Measurements from ENCODE around the gene SLC38A3. TPM values are rescaled to one million over a fixed set of nuclear protein-coding genes. Genes with fewer than 3 reads are reported as not detected.

Gene SLC38A3
- total RNA-seq, 1 donor from 2014 or later, result 43.5 TPM

DNA sequence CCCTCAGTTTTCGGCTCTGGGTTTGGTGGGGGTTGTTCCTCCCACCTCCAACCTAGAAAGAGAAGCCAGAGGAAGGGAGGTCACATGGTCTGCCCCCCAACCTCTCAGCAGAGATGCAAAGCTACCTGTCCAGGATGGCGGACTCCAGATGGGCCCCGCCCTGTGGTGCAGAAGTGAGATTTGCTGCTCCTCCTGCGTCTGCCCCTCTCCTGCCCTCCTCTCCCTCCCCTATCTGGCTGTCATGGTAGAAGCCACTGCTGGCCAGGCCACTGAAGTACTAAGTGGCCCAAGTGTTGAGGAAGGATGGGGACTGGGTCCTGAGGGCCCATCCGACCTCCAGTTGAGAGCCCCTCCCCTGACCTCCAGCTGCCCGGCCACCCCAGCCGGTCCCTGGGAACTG, 61.8 kb downstream of the SLC38A3 start:
- Mint-ChIP-seq H3K27ac (peak overlapping the region; percentile 59), H3K27me3 (peaks cover 3% of the 10 kb centered on the region), H3K9me3 (ENCODE audit: low read depth) (no peaks in the 10 kb centered on the region), H3K4me3 (ENCODE audit: low read depth) (no peak overlapping the region), H3K4me1 (ENCODE audit: low read depth) (peaks cover 41% of the 10 kb centered on the region), H3K36me3 (ENCODE audit: insufficient read depth) (no peaks in the 10 kb centered on the region)
- DNase-seq (ENCODE audit: low spot score, unreplicated experiment), result no peak
- TF ChIP-seq, protein P1, sequence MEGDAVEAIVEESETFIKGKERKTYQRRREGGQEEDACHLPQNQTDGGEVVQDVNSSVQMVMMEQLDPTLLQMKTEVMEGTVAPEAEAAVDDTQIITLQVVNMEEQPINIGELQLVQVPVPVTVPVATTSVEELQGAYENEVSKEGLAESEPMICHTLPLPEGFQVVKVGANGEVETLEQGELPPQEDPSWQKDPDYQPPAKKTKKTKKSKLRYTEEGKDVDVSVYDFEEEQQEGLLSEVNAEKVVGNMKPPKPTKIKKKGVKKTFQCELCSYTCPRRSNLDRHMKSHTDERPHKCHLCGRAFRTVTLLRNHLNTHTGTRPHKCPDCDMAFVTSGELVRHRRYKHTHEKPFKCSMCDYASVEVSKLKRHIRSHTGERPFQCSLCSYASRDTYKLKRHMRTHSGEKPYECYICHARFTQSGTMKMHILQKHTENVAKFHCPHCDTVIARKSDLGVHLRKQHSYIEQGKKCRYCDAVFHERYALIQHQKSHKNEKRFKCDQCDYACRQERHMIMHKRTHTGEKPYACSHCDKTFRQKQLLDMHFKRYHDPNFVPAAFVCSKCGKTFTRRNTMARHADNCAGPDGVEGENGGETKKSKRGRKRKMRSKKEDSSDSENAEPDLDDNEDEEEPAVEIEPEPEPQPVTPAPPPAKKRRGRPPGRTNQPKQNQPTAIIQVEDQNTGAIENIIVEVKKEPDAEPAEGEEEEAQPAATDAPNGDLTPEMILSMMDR (IDR thresholded peaks at IDR 0.05; ENCODE audit: unreplicated experiment), result no peak

DNA sequence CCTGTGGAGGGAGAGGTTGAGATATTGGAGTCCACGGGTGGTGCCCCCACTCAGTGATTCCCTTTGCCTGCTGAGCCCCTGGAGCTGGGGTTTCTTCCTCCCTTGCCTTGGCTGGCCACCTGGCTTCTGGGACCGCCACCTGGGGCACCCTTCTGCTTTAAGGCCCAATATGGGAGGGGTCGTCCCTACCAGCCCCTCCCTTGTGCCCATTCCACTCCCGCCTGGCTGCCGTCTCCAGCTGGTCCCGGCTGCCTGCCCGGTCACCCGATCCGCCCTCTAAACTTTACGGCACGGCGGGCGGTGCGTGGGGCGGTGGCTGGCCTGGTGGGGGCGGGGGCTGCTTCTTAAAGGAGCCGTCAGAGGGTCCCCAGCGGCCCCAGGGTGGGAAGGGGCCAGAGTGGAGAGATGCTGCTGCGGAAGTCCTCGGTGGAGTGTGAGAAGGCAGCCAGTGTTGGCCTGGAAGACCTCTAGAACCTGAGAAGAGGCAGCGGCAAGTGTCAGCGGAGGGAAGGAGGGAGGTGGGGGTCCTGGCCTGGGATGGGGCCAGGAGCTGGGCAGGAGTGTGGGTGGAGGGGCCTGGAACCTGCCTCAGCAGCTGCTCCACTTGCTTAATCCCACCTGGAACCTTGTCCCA, 62.3 kb downstream of the SLC38A3 start:
- Mint-ChIP-seq H3K4me3 (ENCODE audit: low read depth) (peak overlapping the region; percentile 41), H3K4me1 (ENCODE audit: low read depth) (peaks cover 41% of the 10 kb centered on the region), H3K27ac (peak overlapping the region; percentile 59), H3K9me3 (ENCODE audit: low read depth) (no peaks in the 10 kb centered on the region), H3K36me3 (ENCODE audit: insufficient read depth) (no peaks in the 10 kb centered on the region), H3K27me3 (peaks cover 3% of the 10 kb centered on the region)
- no peak for DNase-seq (ENCODE audit: low spot score, unreplicated experiment)
- TF ChIP-seq, protein P1 (IDR thresholded peaks at IDR 0.05; ENCODE audit: unreplicated experiment), result no peak

DNA sequence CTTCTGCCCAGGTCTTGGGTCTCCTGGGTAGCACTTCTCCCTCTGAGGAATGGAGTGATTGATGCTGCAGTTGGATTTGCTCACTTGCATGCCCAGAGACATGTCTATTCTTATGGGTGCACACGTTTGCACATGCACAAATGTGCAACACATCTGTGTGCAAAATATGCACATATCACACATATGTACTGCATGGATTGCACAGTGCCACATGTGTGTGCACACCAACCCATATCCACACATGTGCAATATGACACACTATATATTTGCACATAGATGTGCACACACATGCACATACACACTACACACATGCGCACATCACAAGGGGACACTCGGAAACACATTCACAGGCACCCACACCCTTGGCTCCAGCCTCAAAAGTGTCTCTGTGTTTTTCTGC, 63.2 kb downstream of the SLC38A3 start:
- H3K4me3 Mint-ChIP-seq (ENCODE audit: low read depth), result no peak overlapping the region
- TF ChIP-seq, protein P1 (IDR thresholded peaks at IDR 0.05; ENCODE audit: unreplicated experiment), result no peak
- H3K9me3 Mint-ChIP-seq (ENCODE audit: low read depth), result no peaks in the 10 kb centered on the region
- peaks cover 8% of the 10 kb centered on the region for H3K27me3 Mint-ChIP-seq
- no peak overlapping the region for H3K27ac Mint-ChIP-seq
- DNase-seq (ENCODE audit: low spot score, unreplicated experiment), result no peak
- peaks cover 40% of the 10 kb centered on the region for H3K4me1 Mint-ChIP-seq (ENCODE audit: low read depth)
- H3K36me3 Mint-ChIP-seq (ENCODE audit: insufficient read depth), result no peaks in the 10 kb centered on the region

DNA sequence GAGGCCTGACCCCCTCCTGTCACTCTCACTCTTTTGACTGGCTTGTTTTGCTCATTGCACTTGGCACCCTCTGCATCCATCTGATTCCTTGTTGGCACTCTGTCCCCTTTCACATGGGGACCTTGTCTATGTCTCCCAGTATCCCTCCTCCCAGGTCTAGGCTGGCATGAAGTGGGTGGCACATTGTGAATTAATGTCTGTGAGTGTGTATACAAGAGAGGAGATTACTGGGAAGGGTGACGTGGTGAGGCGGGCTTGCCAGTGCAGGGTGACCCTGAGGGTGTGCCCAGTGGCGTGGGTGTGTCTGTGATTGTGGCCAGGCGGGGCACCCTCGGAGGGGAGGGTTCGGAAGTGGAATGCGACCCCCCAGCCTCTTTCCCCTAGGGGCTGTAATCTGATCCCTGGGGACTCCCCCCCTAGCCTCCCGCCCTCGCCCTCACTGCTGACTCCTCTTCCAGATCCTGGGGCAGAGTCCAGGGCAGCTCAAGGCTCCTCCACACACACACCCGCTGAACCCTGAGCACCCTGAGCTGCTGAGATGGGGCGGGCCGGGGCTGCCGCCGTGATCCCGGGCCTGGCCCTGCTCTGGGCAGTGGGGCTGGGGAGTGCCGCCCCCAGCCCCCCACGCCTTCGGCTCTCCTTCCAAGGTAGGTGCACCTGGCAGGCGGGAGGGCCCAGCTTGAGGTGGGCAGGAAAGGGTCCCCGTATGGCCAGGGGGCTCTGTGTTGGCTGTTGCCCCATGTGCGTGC, 63.8 kb downstream of the SLC38A3 start, which contains the start of gene SEMA3B:
SEMA3B (plus strand) TSS at position 445 of the 749 bp plus-strand sequence; CDS start at position 539, 94 bp downstream.
- no peak for DNase-seq (ENCODE audit: low spot score, unreplicated experiment)
- peaks cover 10% of the 10 kb centered on the region for H3K27me3 Mint-ChIP-seq
- H3K4me1 Mint-ChIP-seq (ENCODE audit: low read depth), result peaks cover 39% of the 10 kb centered on the region

DNA sequence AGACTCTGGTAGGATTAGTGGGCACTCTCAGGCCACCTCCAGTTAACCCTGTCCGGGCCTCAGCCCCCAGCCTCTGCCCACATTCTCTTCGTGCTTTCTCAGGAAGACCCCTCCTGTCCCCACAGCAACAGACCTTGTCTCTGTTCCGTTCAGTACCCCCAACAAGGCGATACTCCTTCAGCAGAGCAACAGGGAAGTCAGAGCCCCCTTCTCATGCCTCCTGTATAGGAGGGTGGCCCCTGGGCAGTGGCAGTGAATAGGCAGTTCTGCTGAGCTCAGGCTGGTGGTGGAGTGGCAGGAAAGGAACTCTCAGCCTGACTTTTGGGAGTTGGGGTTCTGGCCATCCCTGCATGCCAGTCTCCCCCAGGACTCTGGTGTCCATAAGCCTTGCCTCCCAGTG, 64.4 kb downstream of the SLC38A3 start:
- no peak overlapping the region for H3K27ac Mint-ChIP-seq
- H3K4me1 Mint-ChIP-seq (ENCODE audit: low read depth), result peaks cover 36% of the 10 kb centered on the region
- TF ChIP-seq, protein P1 (IDR thresholded peaks at IDR 0.05; ENCODE audit: unreplicated experiment), result no peak
- no peak for DNase-seq (ENCODE audit: low spot score, unreplicated experiment)
- H3K9me3 Mint-ChIP-seq (ENCODE audit: low read depth), result no peaks in the 10 kb centered on the region
- peaks cover 16% of the 10 kb centered on the region for H3K27me3 Mint-ChIP-seq
- H3K36me3 Mint-ChIP-seq (ENCODE audit: insufficient read depth), result peaks cover 4% of the 10 kb centered on the region
- H3K4me3 Mint-ChIP-seq (ENCODE audit: low read depth), result no peak overlapping the region

More for the DNA sequence above, 63.8 kb downstream of the SLC38A3 start, which contains the start of gene SEMA3B:
- H3K4me3 Mint-ChIP-seq (ENCODE audit: low read depth), result no peak within 1 kb of the TSS
- H3K36me3 Mint-ChIP-seq (ENCODE audit: insufficient read depth), result no peaks in the 10 kb centered on the region
- TF ChIP-seq, protein P1 (IDR thresholded peaks at IDR 0.05; ENCODE audit: unreplicated experiment), result no peak
- peak within 1 kb of the TSS; percentile 90 for H3K27ac Mint-ChIP-seq
- H3K9me3 Mint-ChIP-seq (ENCODE audit: low read depth), result no peaks in the 10 kb centered on the region
